ENCODE measurements around the gene ORC5.

Gene ORC5

GRCh38 chr7:104123786-104124185 is 84.0 kb downstream of the ORC5 start:
- Histone ChIP-seq H3K4me3 (ENCODE audit: low read depth, low read length) (no peak overlapping the region), H3K9me3 (ENCODE audit: control insufficient read depth, insufficient read depth, low read depth, low read length) (no peaks in the 10 kb centered on the region), H3K27ac (ENCODE audit: extremely low read depth, low read depth, low read length) (no peak overlapping the region), H3K4me1 (ENCODE audit: control insufficient read depth, insufficient read depth, low read length) (no peaks in the 10 kb centered on the region), H3K36me3 (ENCODE audit: control insufficient read depth in 2 of 2, insufficient read depth in 1 of 2, low read length in 2 of 2) (peaks cover 0 to 15% of the 10 kb centered on the region in 2 experiments; a peak in 1 of 3 replicates)
- POLR2A ChIA-PET = no interaction called here
- no peak for TF ChIP-seq ZNF202 (tag by site-specific recombination; IDR thresholded peaks at IDR 0.05; ENCODE audit: borderline replicate concordance)
- no peak for TF ChIP-seq ZNF133 (tag by site-specific recombination; IDR thresholded peaks at IDR 0.05)
- no peak for TF ChIP-seq ZNF48 (tag by site-specific recombination; IDR thresholded peaks at IDR 0.05)
- no peak for TF ChIP-seq TCF7L2 (IDR thresholded peaks at IDR 0.05; ENCODE audit: borderline replicate concordance, low read depth, low read length)
- no peak for TF ChIP-seq YY2 (tag by site-specific recombination; IDR thresholded peaks at IDR 0.05)
- TF ChIP-seq BCL6B (tag by site-specific recombination; IDR thresholded peaks at IDR 0.05) = no peak
- TF ChIP-seq ZNF837 (tag by site-specific recombination; IDR thresholded peaks at IDR 0.05) = no peak
- no peak for TF ChIP-seq ZBTB10 (tag by site-specific recombination; IDR thresholded peaks at IDR 0.05)
- TF ChIP-seq ZBTB17 (tag by site-specific recombination; IDR thresholded peaks at IDR 0.05) = no peak
- no peak for TF ChIP-seq ZNF26 (tag by site-specific recombination; IDR thresholded peaks at IDR 0.05)
- no peak for TF ChIP-seq ZNF548 (tag by site-specific recombination; IDR thresholded peaks at IDR 0.05)
- TF ChIP-seq ZNF530 (tag by site-specific recombination; IDR thresholded peaks at IDR 0.05; ENCODE audit: low read depth) = no peak
- no peak for TF ChIP-seq ZNF132 (tag by site-specific recombination; IDR thresholded peaks at IDR 0.05; ENCODE audit: borderline replicate concordance)
- no peak for TF ChIP-seq ZNF830 (tag by site-specific recombination; IDR thresholded peaks at IDR 0.05; ENCODE audit: low read depth)
- TF ChIP-seq SETDB1 (IDR thresholded peaks at IDR 0.05; ENCODE audit: insufficient read length, low read length) = no peak
- no peak for TF ChIP-seq ZNF221 (tag by site-specific recombination; IDR thresholded peaks at IDR 0.05; ENCODE audit: borderline replicate concordance)
- TF ChIP-seq SALL2 (tag by site-specific recombination; IDR thresholded peaks at IDR 0.05; ENCODE audit: borderline replicate concordance) = no peak
- no peak for TF ChIP-seq ZBTB49 (tag by site-specific recombination; IDR thresholded peaks at IDR 0.05; ENCODE audit: low read depth)
- CTCF ChIA-PET = no interaction called here

- CTCF ChIA-PET = no interaction called here
- Histone ChIP-seq H3K36me3 (ENCODE audit: control insufficient read depth in 2 of 2, insufficient read depth in 1 of 2, low read length in 2 of 2) (no peaks in the 10 kb centered on the region), H3K4me3 (ENCODE audit: low read depth, low read length) (no peak overlapping the region), H3K27ac (ENCODE audit: extremely low read depth, low read depth, low read length) (no peak overlapping the region), H3K9me3 (ENCODE audit: control insufficient read depth, insufficient read depth, low read depth, low read length) (no peaks in the 10 kb centered on the region), H3K4me1 (ENCODE audit: control insufficient read depth, insufficient read depth, low read length) (no peaks in the 10 kb centered on the region)
- POLR2A ChIA-PET = no interaction called here
- TF ChIP-seq ZSCAN30 (tag by site-specific recombination; IDR thresholded peaks at IDR 0.05) (no peak), HIC1 (tag by site-specific recombination; IDR thresholded peaks at IDR 0.05) (no peak), IKZF3 (tag by site-specific recombination; IDR thresholded peaks at IDR 0.05) (no peak)
Observed at GRCh38 chr7:104113788-104114187, 94.0 kb downstream of the ORC5 start.

Data from HEK293 (cell line).